ENCODE measurements around the gene RPUSD2.

GRCh38 chr15:40613080-40613479 lies 44.0 kb downstream of the RPUSD2 start:
- no peak for TF ChIP-seq CTCF (IDR thresholded peaks at IDR 0.05; ENCODE audit: low read depth, low read length)
- TF ChIP-seq POLR2A (IDR thresholded peaks at IDR 0.05; ENCODE audit: extremely low read depth, insufficient read length), result no peak
- TF ChIP-seq MYC (IDR thresholded peaks at IDR 0.05; ENCODE audit: low read depth, low read length), result no peak

Data from NB4 (cell line).